Activated T-cell treated with anti-CD3 and anti-CD28 coated beads for 4 hours (primary cell): ENCODE measurements around the gene MYO1E.
"Not testable (repeated sequence)": the region's sequence is repeated elsewhere in the genome, so short reads cannot be mapped to it uniquely, and the experiment has no call there.

ENCODE experiments used
- DNase-seq: peaks from one replicate; pipeline ENCODE4 v3.0.0-alpha.2; 2020

The MYO1E gene

DNA sequence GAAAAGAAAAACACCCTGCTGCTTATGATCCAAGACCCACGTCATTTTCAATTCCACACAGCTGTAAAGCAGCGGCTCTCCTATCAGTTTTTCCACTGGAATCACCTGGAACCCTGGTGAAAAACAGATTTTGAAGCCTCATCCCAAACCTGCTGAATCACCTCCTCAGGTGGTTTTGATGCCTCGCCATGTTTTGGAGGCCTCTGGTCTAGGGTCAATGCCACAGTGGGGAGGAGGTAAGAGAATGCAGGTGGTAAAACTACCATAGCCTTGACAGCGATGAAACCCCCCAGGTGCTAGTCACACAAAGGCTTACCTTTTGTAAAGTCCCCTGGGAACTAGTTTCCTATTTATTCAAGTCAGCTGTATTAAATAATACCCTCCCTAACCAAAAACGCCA is 24.8 kb downstream of the MYO1E start:
- no peak for DNase-seq

DNA sequence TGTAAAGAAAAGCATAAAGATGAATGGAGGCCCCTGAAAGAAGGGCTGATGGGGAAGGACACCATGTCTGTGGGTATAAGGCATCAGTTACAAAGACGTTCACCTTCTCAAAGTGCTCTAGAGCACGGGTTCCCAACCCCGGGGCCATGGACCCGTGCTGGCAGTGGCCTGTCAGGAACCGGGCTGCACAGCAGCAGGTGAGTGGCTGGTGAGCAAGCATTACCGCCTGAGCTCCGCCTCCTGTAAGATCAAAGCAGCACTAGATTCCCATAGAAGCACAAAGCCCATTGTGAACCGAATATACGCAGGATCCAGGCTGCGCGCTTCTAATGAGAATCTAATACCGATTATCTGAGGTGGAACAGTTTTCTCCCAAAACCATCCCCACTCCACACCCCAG is 25.7 kb downstream of the MYO1E start:
- no peak for DNase-seq

DNA sequence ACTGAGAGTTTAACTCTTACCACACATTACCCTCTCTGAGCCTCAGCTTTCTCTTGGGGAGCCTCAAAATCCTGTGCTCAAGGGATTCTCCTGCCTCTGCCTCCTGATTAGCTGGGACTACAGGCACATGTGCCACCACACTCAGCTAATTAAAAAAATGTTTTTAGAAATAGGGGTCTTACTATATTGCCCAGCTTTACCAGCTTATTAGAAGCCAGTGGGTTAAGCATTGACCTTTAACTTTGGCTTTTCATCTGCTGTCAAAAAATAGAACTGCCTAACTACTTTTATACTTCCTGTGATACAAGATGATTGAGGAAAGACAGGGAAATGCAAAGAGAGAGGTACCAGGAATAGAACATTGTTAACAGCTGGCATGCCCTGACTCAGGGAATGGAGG is 27.3 kb downstream of the MYO1E start:
- DNase-seq: no peak

DNA sequence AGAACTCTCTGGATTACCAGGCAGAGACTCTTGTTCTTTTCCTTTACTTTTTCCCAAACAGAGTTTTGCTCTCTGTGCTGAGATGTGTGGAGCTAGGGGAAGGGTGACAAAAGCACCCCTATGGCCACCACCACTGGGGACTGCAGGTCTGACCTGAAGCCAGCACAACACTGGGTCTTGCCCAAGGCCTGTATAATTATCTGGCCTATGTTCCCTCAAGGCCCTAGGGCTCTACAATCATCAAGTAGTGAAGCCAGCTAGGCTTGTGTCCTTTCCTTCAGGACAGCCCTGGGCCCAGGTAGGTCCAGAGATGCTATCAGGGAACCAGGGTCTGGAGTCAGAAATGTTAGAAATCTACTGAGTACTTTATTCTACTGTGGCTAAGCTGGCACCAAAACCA is 28.4 kb downstream of the MYO1E start:
- no peak for DNase-seq

DNA sequence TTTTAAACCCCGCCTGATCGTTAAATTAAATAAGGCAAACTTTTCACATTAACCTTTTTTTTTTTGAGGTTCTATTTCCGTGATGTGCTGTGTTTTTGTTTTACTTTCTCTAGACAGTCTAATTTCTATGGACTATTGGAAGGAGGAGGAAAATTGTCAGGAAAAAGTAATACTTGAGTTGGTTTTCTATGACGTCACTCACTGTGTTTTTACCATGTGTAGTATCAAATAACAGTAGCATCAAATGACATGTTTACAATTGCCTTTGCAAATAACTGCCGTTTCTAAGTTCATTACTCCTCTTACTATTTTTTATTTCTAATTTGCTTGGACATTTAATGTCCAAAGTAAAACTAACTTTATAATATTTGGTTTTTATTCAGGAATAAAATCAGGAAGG is 32.3 kb downstream of the MYO1E start:
- DNase-seq: no peak

DNA sequence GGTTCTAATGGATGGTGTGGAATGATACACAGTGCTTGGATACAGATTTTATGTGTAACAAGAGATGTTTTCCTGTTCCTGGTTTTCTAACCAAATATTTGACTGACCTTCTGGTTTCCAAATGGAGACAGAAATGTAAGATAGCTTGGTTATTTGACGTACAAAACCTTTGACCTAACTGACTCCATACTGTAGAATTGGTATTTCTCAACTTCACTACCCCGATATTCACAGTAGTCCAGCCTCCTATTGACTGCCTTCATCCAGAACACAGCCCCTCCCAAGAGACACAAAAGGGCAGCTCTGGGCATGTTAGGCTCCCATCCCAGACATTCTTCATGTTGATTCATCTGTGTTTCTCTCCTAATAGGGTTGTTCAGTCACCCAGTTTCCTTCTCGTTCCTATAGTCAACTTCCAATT is 33.4 kb downstream of the MYO1E start:
- DNase-seq: no peak

DNA sequence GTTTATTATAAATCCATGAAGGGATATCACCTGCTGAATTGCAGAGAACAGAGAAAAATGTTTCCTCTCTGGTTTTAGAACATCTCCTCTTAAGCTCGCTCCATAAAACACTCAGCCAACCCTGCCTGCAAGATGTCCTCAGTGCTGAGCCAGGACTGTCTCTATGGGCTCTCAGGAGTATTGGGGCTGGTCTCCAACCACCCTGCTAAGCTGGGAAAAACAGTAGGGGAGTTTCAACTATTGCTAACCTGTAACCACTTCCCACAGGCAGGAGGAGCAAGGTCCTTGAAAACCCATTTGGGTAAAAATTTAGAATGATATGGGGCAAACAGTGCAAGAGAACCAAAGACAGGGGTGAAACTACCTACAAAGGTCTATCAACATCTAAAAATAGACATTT is 34.3 kb downstream of the MYO1E start:
- DNase-seq: no peak

DNA sequence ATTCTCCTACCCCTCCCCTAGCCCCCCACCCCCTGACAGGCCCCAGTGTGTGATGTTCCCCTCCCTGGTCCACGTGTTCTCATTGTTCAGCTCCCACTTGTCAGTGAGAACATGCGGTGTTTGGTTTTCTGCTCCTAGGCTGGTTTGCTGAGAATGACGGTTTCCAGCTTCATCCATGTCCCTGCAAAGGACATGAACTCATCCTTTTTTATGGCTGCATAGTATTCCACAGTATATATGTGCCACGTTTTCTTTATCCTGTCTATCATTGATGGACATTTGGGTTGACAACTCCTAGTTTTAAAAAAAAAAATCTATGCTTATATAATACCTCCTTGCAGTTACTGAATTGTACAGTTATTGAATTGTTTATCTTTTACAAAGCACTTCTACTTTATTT is 35.9 kb downstream of the MYO1E start:
- DNase-seq: not testable (repeated sequence)

DNA sequence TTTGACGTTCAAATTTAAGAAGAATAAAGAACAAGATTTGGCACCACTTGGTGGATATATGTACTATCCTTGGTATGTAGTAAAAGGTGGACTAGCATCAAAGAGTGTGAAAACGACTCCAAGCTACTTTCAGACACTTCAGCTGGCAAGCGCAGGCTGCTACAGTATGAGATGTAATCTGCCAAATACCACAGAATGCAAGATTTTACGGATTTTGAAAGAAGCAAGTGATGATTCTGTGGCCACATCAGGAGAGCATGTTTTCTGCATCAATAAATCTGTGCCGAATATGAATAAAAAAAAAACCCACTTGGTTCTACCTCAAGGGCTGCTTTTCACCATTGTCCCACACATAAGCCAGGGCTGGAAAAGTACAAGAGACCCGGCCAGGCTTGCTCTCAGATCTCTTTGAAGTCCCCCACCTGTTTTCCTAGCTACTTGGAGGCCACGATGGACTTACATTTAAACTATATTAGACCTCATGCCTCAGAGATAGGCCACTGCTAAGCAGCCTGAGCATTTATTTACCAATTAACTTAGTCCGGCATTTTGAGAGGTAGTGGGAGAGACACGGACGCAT is 37.4 kb downstream of the MYO1E start:
- no peak for DNase-seq

DNA sequence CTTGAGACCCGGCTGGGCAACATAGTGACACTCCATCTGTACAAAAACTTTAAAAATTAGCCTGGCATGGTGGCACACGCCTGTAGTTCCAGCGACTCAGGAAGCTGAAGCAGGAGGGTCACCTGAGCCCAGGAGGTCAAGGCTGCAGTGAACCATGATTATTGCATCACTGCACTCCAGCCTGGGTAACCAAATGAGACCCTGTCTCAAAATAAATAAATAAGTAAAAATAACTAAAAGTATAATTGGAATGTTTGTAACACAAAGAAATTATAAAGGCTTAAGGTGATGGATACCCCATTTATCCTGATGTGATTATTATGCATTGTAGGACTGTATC is 38.6 kb downstream of the MYO1E start:
- no peak for DNase-seq

DNA sequence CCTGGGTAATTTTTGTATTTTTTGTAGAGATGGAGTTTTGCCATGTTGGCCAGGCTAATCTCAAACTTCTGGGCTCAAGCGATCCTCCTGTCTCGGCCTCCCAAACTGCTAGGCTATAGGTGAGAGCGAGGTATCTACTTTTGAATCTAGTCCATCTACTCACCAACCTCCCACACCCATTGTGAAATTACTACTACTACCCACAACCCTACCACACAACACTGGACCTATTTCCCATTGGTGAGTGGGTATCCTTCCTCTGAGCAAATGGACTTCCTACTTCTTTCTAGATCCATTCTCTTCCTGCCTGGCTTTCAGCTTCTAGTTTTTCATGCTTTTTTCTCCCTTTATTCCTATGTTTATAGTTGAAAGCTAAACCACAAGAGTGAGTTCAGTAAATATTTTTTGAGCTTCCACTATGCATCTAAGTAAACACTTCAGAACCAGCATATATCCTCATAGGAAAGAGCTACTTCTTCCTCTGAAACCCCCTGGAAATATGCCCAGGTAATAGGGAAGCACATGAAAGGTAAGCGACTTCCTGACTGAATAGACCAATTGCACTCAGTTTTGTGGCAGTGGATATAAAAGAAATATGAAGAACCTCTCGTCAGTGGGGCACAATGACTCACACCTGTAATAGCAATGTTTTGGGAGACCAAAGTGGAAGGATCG is 39.1 kb downstream of the MYO1E start:
- DNase-seq: no peak

DNA sequence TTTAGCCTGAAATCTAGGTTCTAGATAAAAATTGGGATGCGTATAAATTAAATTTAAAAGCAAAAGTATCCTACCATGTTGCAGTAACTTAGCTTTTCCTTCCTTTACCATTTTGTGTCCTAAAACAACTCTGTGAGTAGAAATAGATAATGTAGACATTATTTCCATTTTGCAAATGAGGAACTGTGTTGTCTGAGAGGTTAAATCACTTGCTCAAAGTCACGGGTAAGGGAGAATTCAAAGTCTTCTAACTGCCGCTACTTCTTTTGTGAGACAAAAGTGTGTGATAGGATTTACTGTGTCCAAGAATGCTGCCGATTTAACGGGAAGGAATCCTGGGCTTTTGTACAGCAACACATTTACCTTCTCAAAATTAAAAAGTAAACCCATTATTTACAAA is 40.7 kb downstream of the MYO1E start:
- no peak for DNase-seq

DNA sequence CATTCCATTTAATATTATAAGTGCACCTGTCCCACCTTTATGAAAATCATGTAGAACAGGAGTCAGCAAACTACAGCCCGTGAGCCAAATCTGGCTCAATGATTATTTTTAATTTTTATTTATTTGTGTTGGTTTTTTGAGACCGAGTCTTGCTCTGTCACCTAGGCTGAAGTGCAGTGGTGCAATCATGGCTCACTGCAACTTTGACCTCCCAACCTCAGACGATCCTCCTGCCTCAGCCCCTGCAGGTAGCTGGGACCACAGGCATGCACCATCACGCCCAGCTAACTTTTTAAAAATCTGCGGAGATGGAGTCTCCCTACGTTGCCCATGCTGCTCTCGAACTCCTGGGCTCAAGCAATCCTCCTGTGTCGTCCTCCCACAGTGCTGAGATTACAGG is 42.0 kb downstream of the MYO1E start:
- no peak for DNase-seq

DNA sequence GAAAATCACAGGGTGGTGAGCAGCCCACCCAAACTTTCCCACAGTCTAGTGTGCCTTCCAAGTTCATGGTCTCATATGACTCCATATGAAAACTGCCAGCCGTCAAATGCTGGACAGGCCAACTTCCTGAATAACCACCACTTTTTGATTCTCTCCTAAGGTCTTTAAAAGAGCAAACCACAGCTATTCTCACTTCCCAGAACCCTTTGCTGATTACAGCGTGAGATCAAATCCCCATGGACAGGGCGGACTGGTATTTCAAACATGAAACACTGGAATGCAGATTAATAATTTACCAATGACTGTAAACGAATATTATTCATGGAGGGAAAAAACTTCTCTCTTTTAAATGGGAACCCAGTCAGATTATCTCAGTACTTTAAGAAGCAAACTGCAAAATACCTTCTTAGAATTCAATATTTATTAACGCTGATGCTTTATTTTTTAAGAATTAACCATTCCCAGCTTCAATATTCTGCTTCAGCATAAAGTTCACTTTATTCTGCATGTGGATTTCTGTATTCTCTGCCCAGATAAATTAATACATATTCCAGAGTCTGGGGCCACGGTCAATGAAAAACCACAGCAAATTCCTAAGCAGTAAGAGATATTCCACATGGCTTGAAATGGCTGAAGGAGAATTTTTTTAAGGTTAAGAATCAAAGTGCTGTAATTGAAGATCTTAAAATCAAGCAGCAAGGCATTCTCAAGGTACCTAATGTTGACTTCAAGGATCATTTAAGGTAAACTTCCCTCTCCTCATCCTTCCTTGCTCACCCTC is 42.9 kb downstream of the MYO1E start:
- DNase-seq: no peak

DNA sequence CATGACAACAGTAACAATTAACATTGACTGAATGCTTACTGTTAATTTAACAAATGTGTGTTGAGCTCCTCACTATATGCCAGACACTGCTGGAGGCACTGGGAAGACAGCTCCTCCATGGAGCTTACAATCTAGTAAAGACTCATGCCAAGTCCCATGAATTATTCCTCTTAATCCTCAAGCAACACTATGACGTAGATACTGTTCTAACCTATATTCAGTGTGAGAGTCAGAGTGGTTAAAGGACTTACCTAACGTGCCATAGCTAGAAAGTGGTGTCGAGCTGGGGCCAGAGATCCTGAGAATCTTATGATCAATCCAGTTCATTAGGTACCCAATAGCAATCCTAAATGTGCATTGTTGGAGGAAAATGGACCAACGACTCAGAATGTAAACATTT is 43.6 kb downstream of the MYO1E start:
- DNase-seq: no peak

DNA sequence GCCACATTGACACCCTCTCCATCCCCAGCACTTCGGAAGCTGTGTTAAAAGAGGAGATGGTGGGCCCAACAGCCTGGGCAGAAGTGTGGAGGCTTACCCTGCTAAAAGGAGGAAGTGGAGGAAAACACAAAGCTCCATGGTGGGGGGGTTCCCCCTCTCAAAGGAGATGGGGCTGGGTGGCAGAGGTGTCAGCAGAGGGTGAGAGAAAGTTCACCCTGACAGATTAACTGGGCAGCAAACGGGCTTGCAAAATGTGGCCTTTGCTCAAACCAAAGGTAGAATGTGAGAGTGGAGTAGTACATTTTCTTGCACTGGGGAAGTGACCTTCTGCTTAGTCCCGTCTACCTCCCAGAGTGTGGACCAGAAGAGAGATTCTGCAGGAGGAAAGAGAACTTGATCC is 44.7 kb downstream of the MYO1E start:
- no peak for DNase-seq

DNA sequence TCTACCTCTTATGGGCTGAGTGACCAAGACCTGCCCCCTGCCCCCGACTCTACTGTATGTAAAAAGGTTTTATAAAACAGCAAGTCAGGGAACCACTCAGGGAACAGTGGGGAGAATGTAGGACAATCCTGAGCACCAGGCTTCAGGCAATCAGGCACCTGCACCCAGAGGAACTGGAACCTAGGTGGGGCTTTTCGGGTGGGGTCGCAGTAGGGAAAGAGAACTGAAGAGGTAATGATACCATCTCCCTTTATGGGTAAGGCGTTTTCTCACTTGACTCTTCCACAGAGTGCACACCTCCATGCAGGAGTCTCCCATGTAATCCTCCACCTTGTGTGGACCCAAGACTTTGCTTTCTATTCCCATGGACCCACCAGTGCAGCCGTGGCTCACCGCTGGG is 45.8 kb downstream of the MYO1E start:
- no peak for DNase-seq

DNA sequence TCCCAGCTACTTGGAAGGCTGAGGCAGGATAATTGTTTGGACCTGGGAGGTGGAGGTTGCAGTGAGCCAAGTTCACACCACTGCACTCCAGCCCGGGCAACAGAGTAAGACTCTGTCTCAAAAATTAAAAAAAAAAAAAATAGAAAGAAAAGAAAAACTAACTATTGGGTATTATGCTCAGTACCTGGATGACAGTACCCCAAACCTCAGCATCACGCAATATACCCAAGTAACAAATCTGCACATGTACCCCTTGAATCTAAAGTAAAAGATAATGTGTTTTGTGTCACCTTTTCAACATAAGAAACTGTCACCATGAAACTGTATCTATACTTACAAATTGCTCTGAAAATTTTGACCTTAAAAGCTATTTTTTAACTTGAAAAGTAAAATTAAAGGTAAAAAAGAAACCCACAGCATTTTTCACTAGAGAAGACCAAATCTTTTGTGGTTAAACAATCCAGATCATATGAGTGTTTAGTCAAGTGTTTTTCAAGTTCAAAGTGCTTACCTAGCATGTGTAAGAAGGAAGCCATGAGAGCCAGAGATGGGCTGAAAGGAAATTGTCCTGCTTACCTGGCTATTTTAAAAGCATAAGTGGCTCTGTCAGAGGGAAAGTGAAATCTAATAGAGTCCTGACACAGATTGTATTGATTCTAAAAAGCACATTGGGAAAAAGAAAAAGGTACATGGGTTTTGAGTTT is 50.5 kb downstream of the MYO1E start:
- DNase-seq: no peak

DNA sequence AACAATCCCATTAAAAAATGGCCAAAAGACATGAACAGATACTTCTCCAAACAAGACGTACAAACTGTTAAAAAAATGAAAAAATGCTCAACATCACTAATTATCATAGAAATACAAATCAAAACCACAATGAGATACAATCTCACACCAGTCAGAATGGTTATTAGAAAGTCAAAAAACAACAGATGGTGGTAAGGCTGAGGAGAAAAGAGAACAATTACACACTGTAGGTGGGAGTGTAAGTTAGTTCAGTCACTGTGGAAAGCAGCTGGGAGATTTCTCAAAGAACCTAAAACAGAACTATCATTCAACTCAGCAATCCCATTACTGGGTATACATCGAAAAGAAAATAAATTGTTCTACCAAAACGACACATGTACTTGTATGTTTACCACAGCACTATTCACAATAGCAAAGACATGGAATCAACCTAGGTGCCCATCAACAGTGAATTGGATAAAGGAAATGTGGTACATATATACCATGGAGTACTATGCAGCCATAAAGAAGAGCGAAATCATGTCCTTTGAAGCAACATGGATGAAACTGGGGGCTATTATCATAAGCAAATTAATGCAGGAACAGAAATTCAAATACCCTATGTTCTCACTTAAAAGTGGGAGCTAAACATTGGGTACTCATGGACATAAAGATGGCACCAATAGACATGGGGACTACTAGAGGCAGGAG is 51.5 kb downstream of the MYO1E start:
- no peak for DNase-seq

DNA sequence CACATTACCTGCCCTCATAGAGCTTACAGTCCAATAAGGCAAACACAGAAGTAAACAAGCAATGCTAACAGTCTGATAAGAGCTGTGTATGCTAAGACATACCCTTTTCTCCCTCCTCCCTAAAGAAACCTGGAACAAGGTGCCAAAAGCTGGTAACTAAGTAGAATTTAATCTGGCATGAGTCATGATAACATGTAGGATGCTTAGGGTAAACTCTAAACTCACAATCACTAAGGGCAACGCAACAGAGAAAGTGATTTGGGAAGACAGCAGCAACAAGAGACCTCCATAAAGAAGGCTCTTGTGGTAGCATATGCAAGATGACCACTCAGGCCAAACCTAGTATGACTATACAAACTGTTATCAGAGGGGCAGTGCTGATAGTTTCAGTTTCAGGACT is 55.5 kb downstream of the MYO1E start:
- DNase-seq: no peak

DNA sequence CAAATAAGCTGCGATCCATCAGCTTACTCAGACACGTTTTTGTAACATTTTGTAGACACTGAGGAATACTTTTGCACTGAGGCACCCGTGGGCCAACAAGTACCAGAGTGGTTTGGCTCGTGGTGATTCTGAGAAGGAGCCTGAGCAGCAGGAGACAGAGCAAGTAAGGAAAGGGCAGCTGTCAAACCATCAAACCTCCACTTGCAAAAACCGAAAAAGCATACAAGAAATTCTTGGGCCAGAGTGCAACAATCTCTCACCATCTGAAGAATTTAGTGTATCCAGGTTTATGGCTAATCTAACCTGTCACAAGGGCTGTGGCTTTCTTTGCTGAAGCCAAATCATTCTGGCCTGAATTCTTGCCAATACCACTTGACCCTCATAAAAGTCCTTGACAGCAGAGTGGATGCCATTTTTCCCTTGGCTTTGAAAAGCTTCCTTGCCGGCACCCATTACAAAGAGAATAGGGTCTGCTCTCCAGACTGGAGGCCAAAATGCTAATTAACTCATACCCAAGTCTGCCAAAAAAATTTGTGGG is 56.7 kb downstream of the MYO1E start:
- no peak for DNase-seq

DNA sequence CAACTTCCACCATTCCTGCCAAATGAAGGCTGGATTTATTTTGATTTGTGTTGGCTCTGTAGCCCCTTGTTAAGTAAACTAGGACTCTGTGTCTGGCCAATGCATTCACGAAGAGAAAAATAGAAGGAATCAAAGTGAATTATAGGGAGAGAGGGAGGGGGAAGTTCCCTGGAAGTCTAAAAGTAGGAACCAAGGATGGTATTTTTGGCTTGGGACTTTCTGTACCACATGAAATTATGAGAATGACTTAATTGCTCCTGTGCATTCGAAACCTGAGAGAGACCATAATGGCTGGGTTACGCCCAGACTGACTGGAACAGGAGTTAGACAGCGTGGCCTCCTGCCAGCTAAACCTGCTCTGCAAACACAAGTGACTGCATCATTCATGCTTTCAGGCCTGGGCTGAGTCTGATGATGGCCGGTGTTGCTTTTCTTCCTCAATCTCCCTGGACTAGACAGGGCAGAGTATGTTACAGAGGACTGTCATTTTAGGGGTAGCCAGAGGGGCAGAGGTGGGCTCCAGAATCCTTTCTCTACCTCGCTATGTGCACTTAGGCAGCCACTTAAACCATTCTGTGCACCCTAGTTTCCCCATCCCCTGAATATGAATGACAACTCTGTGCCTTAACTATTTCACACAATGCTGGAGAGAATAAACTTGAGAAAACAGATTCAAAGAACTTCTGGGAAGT is 58.9 kb downstream of the MYO1E start:
- no peak for DNase-seq
